Adrenal gland (tissue), 5 donors: ENCODE measurements around the gene SEMA3F.

ENCODE experiments used
- POLR2A ChIP-seq, 2 donors: fragments of 450-650 bp; IDR thresholded peaks; one replicate each; pipeline ENCODE4 v1.6.1; 2017; ENCODE audit warnings: antibody characterized with exemption in 2 of 2, mild to moderate bottlenecking in 2 of 2, moderate library complexity in 1 of 2
- TF ChIP-seq, protein P1 (sequence below), 6 experiments: fragments of 450-650 bp in 4 of 6; fragments of 200-600 bp in 2 of 6; sonication (generic) in 1 of 6; IDR thresholded peaks; 1 replicate in 5 of 6; 2 replicates in 1 of 6; pipeline versions ENCODE4 v1.5.1 to v1.8.0; 2016 to 2021; ENCODE audit warnings: antibody characterized with exemption in 6 of 6, mild to moderate bottlenecking in 2 of 6, moderate library complexity in 1 of 6
- donor health status: DM: no; HTN: no; CAD: no.

DNA sequence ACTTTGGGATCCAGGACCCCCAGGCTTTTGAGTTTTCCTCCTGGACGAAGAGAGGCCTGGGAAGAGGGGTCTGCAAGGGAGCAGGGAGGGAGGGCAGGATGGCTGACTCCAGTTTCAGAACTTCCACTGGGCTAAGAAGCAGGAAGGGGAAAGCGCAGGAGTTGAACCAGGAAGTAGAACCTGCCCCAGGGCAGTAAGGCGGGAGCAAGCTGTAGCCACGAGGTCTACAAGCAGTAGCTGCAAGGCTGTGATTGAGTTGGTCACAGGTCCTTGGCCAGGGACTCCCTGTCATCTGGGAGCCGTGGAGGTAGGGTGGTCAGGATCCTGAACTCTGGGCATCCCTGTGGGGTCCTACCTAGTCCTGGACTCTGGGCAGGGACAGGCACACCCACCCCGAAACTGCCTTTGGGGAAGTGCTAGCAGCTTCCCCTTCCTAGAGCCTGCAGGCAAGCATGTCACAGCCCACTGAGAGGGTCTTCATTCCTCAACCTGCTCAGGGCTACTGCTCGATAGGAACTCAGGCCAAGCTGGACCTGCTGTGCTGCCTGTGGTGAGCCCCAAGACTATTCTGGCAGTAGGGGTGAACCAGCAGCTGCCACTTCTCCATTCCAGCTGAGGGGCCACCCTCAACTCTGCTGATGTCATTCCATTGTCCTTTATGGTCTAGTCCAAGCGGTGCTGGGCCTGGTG lies 75.1 kb downstream of the SEMA3F start:
- TF ChIP-seq POLR2A (IDR thresholded peaks at IDR 0.05) = no peak
- TF ChIP-seq, protein P1, sequence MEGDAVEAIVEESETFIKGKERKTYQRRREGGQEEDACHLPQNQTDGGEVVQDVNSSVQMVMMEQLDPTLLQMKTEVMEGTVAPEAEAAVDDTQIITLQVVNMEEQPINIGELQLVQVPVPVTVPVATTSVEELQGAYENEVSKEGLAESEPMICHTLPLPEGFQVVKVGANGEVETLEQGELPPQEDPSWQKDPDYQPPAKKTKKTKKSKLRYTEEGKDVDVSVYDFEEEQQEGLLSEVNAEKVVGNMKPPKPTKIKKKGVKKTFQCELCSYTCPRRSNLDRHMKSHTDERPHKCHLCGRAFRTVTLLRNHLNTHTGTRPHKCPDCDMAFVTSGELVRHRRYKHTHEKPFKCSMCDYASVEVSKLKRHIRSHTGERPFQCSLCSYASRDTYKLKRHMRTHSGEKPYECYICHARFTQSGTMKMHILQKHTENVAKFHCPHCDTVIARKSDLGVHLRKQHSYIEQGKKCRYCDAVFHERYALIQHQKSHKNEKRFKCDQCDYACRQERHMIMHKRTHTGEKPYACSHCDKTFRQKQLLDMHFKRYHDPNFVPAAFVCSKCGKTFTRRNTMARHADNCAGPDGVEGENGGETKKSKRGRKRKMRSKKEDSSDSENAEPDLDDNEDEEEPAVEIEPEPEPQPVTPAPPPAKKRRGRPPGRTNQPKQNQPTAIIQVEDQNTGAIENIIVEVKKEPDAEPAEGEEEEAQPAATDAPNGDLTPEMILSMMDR (IDR thresholded peaks at IDR 0.05) = no peak
